Colonic mucosa (tissue), 4 donors: ENCODE results near the gene CYP1A2. TPM values are rescaled to one million over a fixed set of nuclear protein-coding genes. Genes with fewer than 3 reads are reported as not detected.
A peak's percentile ranks its signal among the peaks of the same experiment; 100 is the strongest.
"Not testable (repeated sequence)": the region's sequence is repeated elsewhere in the genome, so short reads cannot be mapped to it uniquely, and the experiment has no call there.

ENCODE experiments used
- DNase-seq: peaks from one replicate; pipeline ENCODE4 v3.0.0-alpha.2; 2020
- H3K27ac ChIP-seq: fragments of 200-600 bp; one replicate; pipeline ENCODE4 v1.8.0; 2021
- H3K27me3 ChIP-seq: fragments of 200-600 bp; one replicate; pipeline ENCODE4 v1.8.0; 2021
- H3K36me3 ChIP-seq: fragments of 200-600 bp; one replicate; pipeline ENCODE4 v1.8.0; 2021
- H3K4me1 ChIP-seq: fragments of 200-600 bp; one replicate; pipeline ENCODE4 v1.8.0; 2021; ENCODE audit warnings: mild to moderate bottlenecking
- H3K4me3 ChIP-seq: fragments of 200-600 bp; one replicate; pipeline ENCODE4 v1.8.0; 2021
- H3K9ac ChIP-seq, 2 donors: one replicate each; pipeline ENCODE4 v1.7.0; 2013; ENCODE audit warnings: control low read depth in 2 of 2, low read depth in 2 of 2, low read length in 2 of 2
- H3K9me3 ChIP-seq: fragments of 200-600 bp; one replicate; pipeline ENCODE4 v1.8.0; 2021
- CTCF ChIP-seq: fragments of 200-600 bp; IDR thresholded peaks from one replicate; pipeline ENCODE4 v1.8.0; 2022; ENCODE audit warnings: antibody characterized with exemption, mild to moderate bottlenecking
- intact Hi-C: fragments of 100-400 bp; cut with DNase I; formaldehyde crosslinking; loops from one replicate; pipeline ENCODE4 v1.14.1; 2022
- total RNA-seq, 2 donors: library from RNA; stranded (reverse); fragmentation: NEBNext Ultra II Directional in 1 of 2; extraction: Animal tissue kit (Norgen Biotek cat#: 25700) in 1 of 2; gene quantifications; one replicate each; pipeline ENCODE4 v1.2.1, GENCODE V29; 2021
- donor health status: healthy.
- donor health status: DM: no; HTN: no; CAD: no.
- donor health status: DM: no; HTN: no; CAD: no.

Gene CYP1A2
- total RNA-seq, 2 donors from 2014 or later, result not detected

GRCh38 chr15:74785194-74786032 is 36.8 kb downstream of the CYP1A2 start:
- no peak for TF ChIP-seq CTCF
- intact Hi-C loops, result no loop called here
- peak overlapping the region; percentile 71 for H3K27ac ChIP-seq
- H3K9me3 ChIP-seq, result no peaks in the 10 kb centered on the region
- no peaks in the 10 kb centered on the region for H3K27me3 ChIP-seq
- no peaks in the 10 kb centered on the region for H3K36me3 ChIP-seq
- H3K4me1 ChIP-seq, result peaks cover 52% of the 10 kb centered on the region
- H3K9ac ChIP-seq, result peak overlapping the region; percentile 62 to 69
- no peak for DNase-seq
- H3K4me3 ChIP-seq, result no peak overlapping the region

GRCh38 chr15:74786081-74786480 is 37.4 kb downstream of the CYP1A2 start:
- peak overlapping the region; percentile 88 for H3K27ac ChIP-seq
- H3K27me3 ChIP-seq, DNase-seq, intact Hi-C loops, H3K9me3 ChIP-seq, H3K4me3 ChIP-seq, H3K36me3 ChIP-seq: not testable (repeated sequence)
- peaks cover 53% of the 10 kb centered on the region for H3K4me1 ChIP-seq
- peak overlapping the region; percentile 48 to 84 for H3K9ac ChIP-seq

GRCh38 chr15:74786551-74787165 is 38.0 kb downstream of the CYP1A2 start:
- Histone ChIP-seq H3K27ac (peak overlapping the region; percentile 88), H3K9ac (peak overlapping the region; percentile 48 to 84), H3K4me3 (no peak overlapping the region), H3K36me3 (no peaks in the 10 kb centered on the region), H3K9me3 (no peaks in the 10 kb centered on the region), H3K4me1 (peaks cover 48% of the 10 kb centered on the region), H3K27me3 (no peaks in the 10 kb centered on the region)
- no peak for TF ChIP-seq CTCF
- intact Hi-C loops, result no loop called here
- DNase-seq, result peak; percentile 26

DNA sequence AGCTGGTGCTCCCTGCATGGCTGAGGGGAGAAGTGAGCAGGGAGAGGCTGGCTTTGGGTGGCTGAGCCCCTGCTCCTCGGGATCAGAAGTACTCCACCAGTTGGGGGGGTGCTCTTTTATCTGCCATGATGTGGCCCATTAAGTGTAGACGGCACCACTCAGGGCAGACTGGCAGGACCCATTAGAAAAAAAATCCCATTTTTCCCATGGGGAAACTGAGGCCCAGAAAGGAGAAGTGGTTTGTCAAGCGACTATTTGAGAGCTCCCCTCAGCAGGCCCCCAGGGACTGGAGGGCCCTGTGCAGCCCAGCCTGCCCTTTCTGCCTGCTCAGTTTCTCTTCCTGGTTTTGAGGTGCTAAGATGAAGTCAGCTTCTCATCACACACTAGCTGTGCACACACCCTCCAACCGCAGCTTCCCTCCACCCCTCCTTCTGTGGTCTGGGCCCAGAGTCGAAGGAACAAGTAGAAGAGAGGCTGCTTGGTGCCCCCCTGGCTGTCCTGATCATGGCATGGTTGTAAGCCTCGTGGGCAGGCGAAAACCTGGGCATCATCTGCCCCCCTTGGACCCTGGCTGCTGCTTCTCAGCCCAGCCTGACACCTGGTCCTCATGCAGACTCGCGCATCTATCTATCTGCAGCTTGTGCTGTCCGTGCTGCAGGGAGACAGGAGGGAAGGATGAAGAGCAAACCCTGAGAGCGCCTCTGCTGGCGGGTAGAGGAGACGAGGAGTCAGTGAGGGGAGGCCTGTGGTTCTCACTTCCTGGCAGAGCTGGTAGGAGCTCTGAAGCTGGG is 38.8 kb downstream of the CYP1A2 start:
- Histone ChIP-seq H3K9me3 (no peaks in the 10 kb centered on the region), H3K27ac (peak overlapping the region; percentile 88), H3K9ac (peak overlapping the region; percentile 40 to 84), H3K36me3 (no peaks in the 10 kb centered on the region), H3K4me3 (no peak overlapping the region), H3K27me3 (no peaks in the 10 kb centered on the region), H3K4me1 (peaks cover 51% of the 10 kb centered on the region)
- intact Hi-C loops, result no loop called here
- DNase-seq, result peak; percentile 85
- TF ChIP-seq CTCF, result peak; percentile 54

- H3K36me3 ChIP-seq, result no peaks in the 10 kb centered on the region
- TF ChIP-seq CTCF, result peak; percentile 33
- H3K4me1 ChIP-seq, result peaks cover 57% of the 10 kb centered on the region
- intact Hi-C loops, result no loop called here
- no peak overlapping the region for H3K4me3 ChIP-seq
- H3K27me3 ChIP-seq, result no peaks in the 10 kb centered on the region
- peak; percentile 25 for DNase-seq
- peak overlapping the region; percentile 38 to 84 for H3K9ac ChIP-seq
- no peaks in the 10 kb centered on the region for H3K9me3 ChIP-seq
- peak overlapping the region; percentile 88 for H3K27ac ChIP-seq
Measured at GRCh38 chr15:74788042-74788682, 39.5 kb downstream of the CYP1A2 start.
